Measurements from ENCODE around the gene UNC5A. TPM values are rescaled to one million over a fixed set of nuclear protein-coding genes. Genes with fewer than 3 reads are reported as not detected.

Gene UNC5A
- total RNA-seq, 1 experiment from 2014 or later, result 0.13 TPM

- POLR2A ChIA-PET, result no interaction called here
- DNase-seq (ENCODE audit: low read depth, low spot score) (no peak), ATAC-seq (no peak)
- Histone ChIP-seq H3K9me3 (ENCODE audit: control insufficient read depth, insufficient read depth, low read depth, low read length) (no peaks in the 10 kb centered on the region), H3K4me1 (ENCODE audit: control insufficient read depth, insufficient read depth, low read length) (no peaks in the 10 kb centered on the region), H3K27ac (ENCODE audit: low read length) (no peak overlapping the region), H3K4me3 (ENCODE audit: low read depth in 2 of 2, low read length in 2 of 2) (no peak overlapping the region), H3K27me3 (ENCODE audit: control insufficient read depth, insufficient read depth, low read length) (no peaks in the 10 kb centered on the region), H3K36me3 (ENCODE audit: control insufficient read depth, insufficient read depth, low read length) (no peaks in the 10 kb centered on the region)
- in situ Hi-C loops (cut with HindIII; ENCODE audit: low pct_unique_long_range_greater_than_20kb, low sequenced_read_pairs), result no loop called here
- BruUV-seq (replicated peaks), result no TSS peak
- intact Hi-C loops (cut with micrococcal nuclease; ENCODE audit: unreplicated experiment), result no loop called here
- TF ChIP-seq POLR2AphosphoS5 (IDR thresholded peaks at IDR 0.05; ENCODE audit: low read depth, low read length) (no peak), SIN3A (IDR thresholded peaks at IDR 0.05; ENCODE audit: borderline replicate concordance, insufficient read depth, low read depth, low read length) (no peak), TCF7L2 (IDR thresholded peaks at IDR 0.05; ENCODE audit: low read depth, low read length) (no peak), CTCF (IDR thresholded peaks at IDR 0.05) (no peak), REST (IDR thresholded peaks at IDR 0.05; ENCODE audit: insufficient read depth in 1 of 2, low read depth in 2 of 2, low read length in 1 of 2) (no peak)
- CTCF ChIA-PET, result no interaction called here
Measured at GRCh38 chr5:176880366-176881020, 70.1 kb downstream of the UNC5A start.

- TF ChIP-seq TCF7L2 (IDR thresholded peaks at IDR 0.05; ENCODE audit: low read depth, low read length) (no peak), POLR2AphosphoS5 (IDR thresholded peaks at IDR 0.05; ENCODE audit: low read depth, low read length) (no peak), CTCF (IDR thresholded peaks at IDR 0.05) (no peak), REST (IDR thresholded peaks at IDR 0.05; ENCODE audit: insufficient read depth in 1 of 2, low read depth in 2 of 2, low read length in 1 of 2) (no peak), SIN3A (IDR thresholded peaks at IDR 0.05; ENCODE audit: borderline replicate concordance, insufficient read depth, low read depth, low read length) (no peak)
- no peak for ATAC-seq
- Histone ChIP-seq H3K27me3 (ENCODE audit: control insufficient read depth, insufficient read depth, low read length) (no peaks in the 10 kb centered on the region), H3K9me3 (ENCODE audit: control insufficient read depth, insufficient read depth, low read depth, low read length) (no peaks in the 10 kb centered on the region), H3K4me1 (ENCODE audit: control insufficient read depth, insufficient read depth, low read length) (no peaks in the 10 kb centered on the region), H3K4me3 (ENCODE audit: low read depth in 2 of 2, low read length in 2 of 2) (no peak overlapping the region), H3K27ac (ENCODE audit: low read length) (no peak overlapping the region), H3K36me3 (ENCODE audit: control insufficient read depth, insufficient read depth, low read length) (no peaks in the 10 kb centered on the region)
- DNase-seq (ENCODE audit: low read depth, low spot score), result no peak
- CTCF ChIA-PET, result no interaction called here
- BruUV-seq (replicated peaks), result no TSS peak
- POLR2A ChIA-PET, result no interaction called here
- in situ Hi-C loops (cut with HindIII; ENCODE audit: low pct_unique_long_range_greater_than_20kb, low sequenced_read_pairs) (no loop called here), intact Hi-C loops (cut with micrococcal nuclease; ENCODE audit: unreplicated experiment) (no loop called here)
Measured at GRCh38 chr5:176881021-176881749, 70.8 kb downstream of the UNC5A start.
